Activated CD4-positive, alpha-beta T cell treated with anti-CD3 and anti-CD28 coated beads for 48 hours (primary cell): ENCODE results near the gene SPATA24.
"Not testable (repeated sequence)": the region's sequence is repeated elsewhere in the genome, so short reads cannot be mapped to it uniquely, and the experiment has no call there.

Experiments
- DNase-seq: peaks from one replicate; pipeline ENCODE4 v3.0.0-alpha.2; 2020

The SPATA24 gene, protein sequence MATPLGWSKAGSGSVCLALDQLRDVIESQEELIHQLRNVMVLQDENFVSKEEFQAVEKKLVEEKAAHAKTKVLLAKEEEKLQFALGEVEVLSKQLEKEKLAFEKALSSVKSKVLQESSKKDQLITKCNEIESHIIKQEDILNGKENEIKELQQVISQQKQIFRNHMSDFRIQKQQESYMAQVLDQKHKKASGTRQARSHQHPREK

DNA sequence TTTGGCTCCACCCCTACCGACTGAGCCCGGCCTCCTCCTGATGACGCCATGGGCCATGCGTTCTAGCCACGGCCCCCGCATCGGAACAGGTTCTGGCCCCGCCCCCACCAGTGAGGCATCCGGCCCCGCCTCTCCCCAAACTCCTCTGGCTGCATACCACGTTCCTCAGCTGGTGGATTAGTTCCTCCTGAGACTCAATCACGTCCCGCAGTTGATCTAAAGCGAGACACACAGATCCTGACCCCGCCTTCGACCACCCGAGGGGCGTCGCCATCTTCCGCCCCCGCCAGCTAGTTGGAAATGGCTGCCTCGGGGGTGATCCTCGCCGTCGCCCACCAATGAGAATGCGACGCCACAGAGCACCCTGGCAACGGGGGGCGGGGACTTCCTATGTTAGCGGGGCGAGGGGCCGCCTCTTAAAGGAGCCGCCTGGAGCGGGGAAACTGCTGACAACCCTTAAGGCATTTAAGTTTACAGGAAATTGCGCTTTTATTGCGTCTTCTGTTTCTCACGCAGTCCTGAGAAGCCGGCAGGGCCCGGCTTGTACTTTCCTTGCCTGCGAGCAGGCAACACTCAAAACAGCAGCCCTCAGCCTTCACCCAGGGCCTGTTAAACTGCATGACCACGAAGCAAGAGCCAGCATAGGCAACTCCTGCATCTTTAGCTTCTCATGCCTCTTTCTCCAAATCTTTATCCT lies at the start of gene SPATA24:
Gene SPATA24, minus strand, starts transcription at position 303 of the 697 bp plus-strand sequence. Its CDS starts 29 bp downstream, at position 274.
- peak; percentile 99 for DNase-seq

DNA sequence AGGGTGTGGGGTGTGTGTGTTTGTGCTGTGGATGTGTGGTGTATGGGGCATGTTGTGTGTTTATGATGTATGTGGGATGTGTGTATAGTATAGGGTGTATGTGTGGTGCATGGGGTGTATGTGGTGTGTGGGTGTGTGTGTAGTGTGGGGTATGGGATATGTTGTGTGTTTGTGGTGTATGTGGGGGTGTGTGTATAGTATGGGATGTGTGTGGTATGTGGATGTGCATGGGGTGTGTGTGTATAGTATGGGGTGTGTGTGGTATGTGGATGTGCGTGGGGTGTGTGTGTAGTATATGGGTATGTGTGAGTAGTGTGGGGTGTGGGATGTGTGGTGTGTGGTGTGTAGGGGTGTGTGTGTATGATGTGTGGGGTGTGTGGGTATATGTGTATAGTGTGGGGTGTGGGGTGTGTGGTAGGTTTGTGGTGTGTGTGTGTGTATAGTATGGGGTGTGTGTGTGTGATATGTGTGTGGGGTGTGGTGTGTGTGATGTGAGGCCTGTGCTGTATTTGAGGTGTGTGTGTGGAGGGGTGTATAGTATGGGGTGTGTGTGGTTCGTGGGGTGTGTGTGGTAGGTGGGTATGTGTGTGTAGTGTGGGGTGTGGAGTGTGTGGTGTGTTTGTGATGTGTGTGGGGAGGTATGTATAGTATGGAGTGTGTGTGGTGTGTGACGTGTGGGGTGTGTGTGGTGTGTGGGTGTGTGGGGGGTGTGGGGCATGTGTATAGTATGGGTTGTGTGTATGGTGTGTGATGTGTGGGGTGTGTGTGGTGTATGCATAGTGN lies 48.2 kb upstream of the SPATA24 start:
- DNase-seq, result no peak

DNA sequence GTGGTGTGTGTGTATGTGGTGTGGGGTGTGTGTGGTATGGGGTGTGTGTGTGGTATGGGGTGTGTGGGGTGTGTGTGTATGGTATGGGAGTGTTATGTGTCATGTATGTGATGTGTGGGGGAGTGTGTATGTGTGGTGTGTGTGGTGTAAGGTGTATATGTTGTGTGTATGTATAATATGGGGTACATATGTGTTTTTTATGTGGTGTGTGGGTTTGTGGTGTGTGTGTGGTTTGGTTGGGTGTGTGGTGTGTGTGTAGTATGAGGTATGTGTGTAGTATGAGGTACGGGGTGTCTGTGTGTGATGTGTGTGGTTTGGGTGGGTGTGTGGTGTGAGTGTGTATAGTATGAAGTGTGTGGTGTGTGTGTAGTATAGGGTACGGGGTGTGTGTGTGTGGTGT lies 47.3 kb upstream of the SPATA24 start:
- DNase-seq, result no peak

DNA sequence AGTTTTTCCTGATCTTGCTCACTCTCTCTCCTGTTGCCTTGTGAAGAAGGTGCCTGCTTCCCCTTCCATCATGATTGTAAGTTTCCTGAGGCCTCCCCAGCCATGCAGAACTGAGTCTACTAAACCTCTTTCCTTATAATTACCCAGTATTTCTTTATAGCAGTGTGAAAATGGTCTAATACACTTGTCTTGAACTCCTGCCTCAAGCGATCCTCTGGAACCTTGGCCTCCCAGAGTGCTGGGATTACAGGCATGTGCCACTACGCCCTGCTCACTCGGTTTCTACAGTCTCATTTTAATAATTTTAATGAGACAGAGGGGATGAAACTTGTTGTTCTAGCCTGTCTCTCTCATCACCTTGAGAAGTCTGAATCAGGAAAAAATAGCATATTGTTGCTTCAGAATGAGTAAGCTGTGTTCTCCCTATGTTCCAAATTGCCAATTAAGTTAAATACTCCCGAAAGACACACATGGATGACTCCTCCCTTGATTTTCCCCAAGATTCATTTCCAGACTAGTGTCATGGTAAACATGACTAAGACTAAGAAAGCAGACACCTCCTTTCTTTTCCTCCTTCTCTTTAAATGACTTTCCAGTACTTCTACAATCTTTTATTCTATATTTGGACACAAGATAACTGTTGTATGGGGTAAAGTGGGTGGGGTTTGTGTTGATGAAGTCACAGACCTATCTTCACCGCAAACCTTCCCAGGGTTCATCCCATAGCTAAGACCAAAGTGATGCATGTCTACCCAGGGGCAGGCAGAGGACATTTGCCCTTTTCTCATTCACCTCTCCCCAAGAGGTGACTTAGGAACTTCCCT lies 43.3 kb upstream of the SPATA24 start:
- peak; percentile 61 for DNase-seq

DNA sequence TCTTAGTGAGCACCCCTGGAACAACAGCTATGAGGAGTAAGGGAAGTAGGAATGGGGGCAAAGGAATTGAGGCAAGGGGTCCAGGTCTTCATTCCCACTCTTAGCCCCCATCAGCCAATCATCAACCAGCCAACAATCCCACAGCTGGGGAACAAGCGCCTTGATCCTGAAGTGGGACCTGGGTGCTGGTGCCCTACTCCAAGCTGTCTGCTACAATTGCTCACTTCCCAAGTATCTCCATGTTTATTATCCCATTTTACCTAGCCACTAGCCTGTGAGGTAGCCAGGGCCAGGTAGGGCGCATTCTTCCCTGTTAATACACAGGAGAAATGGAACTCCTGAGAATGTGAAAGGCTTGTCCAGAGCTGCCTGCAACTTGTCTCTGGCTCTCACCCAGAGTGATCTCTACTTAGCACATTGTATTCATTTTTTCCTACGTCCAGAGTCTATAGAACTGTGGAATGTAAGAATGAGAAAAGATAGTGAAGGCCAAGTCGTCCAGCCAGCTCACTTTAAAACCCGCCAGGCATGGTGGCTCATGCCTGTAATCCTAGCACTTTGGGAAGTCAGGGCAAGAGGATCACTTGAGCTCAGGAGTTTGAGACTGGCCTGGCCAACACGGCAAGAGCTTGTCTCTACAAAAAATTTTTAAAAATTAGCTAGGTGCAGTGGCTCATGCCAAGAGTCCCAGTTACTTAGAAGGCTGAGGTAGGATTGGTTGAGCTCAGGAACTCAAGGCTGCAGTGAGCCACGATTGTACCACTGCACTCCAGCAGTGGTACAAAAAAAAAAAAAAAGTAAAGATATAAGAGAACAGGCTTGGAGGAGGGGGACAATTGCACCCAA lies 41.7 kb upstream of the SPATA24 start:
- no peak for DNase-seq

DNA sequence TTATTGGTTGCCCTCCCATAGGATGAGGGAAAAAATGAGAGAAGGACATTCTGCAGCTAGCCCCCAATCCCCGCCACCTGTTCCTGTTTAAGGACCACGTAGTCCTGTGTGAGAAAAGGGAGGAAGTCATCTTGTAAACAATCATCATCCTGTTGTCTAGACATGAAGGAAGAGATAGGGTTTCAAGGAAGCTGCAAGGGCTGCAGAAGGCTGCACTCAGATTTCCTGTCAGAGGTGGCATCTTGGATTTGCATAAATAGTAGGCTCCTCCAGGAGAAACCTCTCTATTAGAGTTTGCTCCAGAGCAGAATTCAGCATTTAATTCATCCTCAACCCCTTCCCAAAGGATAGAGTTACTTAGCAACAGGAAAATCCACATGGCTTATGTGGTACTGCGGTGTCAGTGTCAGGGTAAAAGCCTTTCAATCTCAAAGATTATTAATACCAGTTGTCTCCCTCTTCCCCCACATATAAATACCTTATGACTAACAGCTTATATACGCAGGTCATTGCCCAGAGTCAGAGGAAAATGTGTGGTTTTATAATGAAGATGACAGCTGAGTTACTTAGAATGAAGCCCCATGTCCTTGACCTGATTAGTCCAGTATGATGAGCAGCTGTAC lies 40.1 kb upstream of the SPATA24 start:
- DNase-seq, result no peak

DNA sequence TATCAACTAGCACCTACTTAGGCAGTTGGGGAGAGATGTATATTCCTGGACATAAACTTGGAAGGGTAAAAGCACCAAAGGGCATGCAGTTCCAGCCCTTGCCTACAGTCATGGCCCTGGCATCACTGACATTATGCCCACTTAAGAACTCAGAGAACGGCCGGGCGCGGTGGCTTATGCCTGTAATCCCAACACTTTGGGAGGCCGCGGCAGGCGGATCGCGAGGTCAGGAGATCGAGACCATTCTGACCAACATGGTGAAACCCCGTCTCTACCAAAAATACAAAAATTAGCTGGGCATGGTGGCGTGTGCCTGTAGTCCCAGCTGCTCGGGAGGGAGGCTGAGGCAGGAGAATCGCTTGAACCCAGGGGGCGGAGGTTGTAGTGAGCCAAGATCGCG lies 36.5 kb upstream of the SPATA24 start:
- DNase-seq, result not testable (repeated sequence)

DNA sequence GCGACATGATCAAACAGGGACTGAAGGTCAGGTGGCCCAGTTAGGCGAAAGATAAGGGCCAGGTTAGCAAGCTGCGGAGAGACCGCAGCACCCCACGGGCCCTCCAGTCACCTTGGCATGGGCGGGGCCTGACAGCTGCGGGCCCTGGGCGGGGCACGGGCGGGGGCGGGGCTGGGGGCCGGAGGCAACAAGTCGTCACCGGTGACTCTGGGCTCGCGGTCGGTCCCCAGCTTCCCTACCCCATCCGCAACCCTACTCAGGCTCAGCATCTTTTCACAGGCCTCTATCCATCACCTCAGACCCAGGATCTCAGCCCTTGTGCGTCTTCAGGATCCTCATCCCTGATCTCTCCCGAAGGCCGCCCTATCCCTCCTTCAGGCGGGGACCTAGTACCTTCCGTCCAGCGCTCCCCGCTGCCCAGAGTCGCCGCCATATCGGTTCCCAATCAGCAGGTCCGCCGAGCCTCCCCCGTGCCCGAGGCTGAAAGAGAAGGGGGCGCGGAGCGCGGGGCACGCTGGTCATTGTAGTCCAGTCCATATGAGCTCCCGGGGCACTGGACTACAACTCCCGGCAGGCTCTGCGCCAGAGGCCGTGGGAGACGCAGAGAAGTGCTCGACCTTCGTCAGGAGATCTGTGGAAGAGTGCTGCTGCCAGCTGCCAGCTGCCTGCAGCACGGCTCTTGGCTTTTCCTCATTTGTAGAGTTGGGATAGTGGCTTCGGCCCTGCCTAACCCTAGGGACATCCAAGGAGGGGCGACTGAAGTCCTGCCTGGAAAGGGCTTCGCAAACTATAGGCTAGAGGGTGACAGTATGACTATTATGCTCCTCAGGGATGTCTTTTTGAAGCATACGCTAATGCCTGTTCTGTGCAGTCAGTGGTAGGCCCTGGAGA lies 35.4 kb upstream of the SPATA24 start, which contains the start of gene DNAJC18:
Gene DNAJC18, minus strand, starts transcription at position 513 of the 891 bp plus-strand sequence. Its CDS starts 80 bp downstream, at position 433.
- peak; percentile 96 for DNase-seq

DNA sequence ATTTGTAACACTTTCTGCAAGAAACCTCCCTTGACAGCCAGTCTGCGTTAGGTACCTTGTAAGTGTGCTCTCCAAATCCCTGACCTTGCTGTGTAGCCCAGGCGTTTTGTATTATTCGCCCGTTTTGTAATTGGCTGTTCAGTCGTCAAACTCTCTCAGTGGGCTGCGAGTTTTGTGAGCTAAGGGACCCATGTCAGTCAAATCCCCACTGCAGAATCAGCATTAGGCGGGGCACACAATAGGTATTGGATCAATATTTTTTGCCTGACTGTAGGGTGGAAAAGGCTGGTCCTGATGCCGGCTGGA lies 34.8 kb upstream of the SPATA24 start:
- DNase-seq, result no peak

DNA sequence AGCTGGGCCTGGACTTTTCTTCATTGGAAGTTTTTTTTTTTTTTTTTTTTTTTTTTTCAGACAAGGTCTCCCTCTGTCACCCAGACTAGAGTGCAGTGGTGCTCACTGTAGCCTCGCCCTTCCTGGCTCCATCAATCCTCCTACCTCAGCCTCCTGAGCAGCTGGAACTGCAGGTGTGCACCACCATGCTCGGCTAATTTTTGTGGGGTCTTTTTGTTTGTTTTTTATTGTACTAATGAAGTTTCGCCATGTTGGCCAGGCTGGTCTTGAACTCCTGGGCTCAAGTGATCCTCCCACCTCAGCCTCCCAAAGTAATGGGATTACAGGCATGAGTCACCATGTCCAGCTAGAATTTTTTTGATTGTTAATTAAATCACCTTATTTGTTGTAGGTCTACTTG lies 31.8 kb upstream of the SPATA24 start:
- DNase-seq, result no peak

DNA sequence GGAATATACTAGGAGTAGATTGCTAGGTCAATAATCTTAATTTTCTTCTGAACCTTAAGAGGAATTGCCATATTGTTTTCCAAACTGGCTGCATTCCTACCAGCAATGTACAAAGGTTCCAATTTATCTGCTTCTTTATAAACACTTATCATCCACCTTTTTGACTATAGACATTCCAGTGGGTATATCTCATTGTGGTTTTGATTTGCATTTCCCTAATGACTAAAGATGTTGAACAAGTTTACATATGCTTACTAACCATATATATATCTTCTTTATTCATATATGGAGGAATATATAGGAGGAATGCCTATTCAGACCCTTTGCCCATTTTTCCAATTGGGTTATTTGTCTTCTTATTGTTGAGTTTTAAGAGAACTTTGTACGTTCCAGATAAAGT lies 27.8 kb upstream of the SPATA24 start:
- DNase-seq, result no peak

DNA sequence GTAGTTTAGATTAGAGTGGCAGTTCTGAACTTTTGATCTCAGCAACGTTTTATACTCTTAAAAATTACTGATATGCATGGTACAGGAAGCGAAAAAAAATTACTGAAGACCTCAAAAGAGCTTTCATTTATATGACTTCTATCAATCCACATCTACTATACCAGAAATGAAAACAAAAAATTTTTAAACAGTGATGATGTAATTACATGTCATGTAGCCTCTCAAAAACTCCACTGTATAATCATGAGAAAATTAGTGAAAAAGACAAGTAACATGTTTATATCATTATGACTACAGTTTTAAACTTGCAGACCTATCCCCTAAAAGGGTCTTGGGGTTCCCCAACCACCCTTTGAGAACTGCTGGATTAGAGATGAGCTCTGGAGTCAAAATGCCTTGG lies 26.1 kb upstream of the SPATA24 start:
- DNase-seq, result no peak

DNA sequence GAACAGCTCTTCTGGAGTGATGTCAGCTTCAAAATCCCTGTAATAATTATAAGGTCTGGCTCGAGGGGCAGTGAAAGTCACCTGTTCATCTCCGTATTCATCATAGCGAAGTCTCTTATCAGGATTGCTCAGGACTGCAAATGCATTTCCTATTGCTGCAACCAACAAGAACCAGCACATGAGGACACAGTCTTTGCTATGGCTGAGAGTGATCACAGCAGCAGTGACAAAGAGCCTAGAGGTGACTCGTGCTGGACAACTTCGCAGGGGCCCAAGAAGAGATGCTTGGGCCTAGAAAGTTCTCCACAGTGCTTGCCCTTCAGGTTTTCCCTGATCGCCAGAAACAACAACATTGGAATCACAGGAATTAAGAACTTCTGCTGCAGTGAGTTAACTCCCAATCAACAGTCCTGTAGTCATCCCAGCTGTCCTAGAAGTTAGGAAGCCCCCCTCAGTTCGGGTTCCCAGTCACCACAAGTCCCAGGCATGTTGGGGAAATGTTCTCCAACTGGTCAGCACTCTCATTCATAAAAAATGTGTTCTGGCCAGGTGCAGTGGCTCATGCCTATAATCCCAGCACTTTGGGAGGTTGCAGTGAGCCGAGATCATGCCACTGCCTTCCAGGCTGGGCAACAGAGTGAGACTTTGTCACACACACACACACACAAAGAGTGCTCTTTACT lies 22.5 kb upstream of the SPATA24 start:
- DNase-seq, result no peak

DNA sequence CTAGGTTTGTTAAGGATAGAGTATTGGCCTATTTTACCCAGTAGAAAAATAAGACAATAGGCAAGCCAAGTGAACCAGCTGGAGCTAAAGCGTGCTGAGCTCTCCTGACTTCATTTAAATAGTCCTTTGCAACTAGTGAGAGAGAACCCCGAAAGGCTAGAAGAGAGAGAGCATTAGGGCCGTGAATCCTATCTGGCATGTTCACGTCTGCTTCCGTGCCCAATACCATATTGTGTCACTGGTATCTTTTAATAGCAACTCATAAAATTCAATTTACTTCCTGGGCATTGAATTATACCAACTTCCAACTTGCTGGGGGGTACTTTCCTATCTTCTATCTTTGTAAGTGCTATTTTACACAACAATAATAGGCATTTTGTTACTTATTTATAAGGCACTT lies 21.6 kb upstream of the SPATA24 start:
- DNase-seq, result no peak

DNA sequence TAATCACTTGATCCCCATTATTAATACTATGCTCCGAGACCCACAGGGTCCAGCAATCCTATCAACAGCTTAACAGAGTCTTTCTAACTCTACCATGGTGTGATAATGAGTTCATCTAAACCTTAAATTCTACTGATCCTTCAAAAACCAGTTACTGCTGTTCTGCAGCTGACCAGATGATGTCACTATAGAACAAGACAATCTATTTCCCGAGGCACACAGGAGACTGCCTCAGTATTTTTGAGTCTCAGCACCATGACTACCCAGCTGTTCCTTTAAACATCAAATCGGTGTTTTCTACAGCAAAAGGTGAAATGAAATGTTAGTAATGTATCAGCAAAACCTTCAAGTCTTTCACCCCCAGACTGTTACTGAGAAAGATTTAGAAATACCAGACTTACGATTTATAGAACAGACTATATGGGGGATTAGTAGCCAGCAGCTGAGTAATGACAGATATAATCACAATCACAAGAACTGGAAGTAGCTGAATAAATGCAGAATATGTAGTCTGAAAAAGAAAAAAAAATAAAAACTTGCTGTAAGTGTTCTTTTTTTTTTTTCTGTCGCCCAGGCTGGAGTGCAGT lies 18.5 kb upstream of the SPATA24 start:
- DNase-seq, result peak; percentile 59

DNA sequence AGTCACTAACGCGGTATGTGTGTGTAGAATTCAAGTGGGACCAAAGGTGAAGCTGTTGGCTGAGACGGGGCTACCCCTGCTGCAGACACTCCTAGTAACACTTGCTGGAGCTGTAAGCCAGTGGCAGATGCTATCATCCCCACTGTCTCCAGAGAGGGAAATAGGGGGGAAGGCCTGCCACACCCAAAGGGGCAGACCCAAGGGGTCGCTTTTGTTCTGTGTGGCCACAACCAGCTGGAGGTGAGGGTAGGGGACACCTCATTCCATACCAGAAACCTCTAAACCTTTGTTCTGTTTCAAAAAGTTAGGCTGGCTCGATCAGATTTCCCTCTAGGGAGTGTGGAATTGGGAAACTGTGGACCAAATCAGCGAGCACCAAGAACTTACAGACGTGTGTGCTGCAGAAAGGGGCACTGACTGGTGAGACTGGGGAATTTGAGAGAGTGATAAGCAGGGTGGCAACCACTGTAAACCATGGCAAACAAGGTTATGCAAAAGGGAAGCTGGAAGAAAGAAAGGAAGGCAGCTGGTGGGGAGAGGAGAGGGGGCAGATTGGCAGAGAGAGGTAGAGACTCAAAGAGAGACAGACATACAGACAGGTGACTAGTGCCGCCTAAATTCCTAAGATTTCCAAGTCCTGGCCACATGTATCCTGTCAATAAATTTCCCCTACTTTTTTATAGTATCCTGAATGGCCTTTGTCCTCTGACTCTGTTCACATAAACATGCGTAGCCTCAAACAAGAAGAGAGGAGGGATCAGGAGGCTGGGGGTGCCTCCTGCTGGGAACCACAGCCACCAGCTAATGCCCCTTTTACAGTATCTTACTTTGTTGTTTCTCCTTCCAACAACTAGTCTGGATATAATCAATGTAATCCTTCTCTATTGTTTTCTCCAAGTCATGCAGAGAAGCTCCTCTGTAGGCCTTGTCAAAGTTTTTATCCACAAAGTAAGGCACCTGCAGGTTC lies 15.6 kb upstream of the SPATA24 start:
- DNase-seq, result no peak

DNA sequence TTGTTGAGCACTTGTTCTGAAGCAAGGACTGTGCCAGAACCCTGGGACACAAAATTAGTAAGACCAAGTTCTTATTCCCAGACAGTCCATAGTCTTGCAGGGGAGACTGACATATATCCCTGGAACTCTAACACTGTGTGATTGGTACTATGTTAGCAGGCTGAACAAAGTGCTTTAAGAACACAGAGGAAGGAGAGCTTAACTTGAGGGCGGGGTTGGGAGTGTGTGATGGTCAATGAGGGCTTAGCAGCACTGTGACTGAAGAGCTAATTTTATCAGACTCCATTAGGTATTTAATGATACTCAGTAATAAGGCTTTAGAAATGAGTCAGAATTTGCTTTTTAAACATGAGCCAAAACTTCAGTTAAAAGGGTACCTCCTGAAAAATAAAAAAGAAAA lies 14.9 kb upstream of the SPATA24 start:
- DNase-seq, result no peak

DNA sequence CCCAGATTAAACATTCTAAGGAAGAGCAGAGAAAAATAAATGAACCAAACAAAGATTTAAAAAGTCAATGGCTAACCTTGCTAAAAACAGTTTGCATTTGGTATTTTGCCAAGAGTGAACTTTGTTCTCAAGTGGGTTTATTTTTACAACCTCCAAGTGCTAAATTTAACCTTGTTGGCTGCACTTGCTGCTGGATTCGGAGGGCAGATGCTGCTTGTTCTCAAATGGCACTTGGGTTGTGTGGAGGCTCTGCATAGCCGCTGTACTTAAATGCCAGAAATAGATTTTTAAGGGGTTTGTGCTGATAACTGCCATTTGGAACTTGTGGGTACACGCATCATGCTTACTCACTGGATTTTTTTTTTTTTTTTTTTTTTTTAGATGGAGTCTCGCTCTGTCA lies 13.3 kb upstream of the SPATA24 start:
- DNase-seq, result no peak
